Endothelial cell (in vitro differentiated cells): Measurements from ENCODE around the gene SLC35E4. TPM values are rescaled to one million over a fixed set of nuclear protein-coding genes. Genes with fewer than 3 reads are reported as not detected.

Experiments used
- DNase-seq: peaks from one replicate; pipeline ENCODE4 v3.0.0; 2021; ENCODE audit warnings: low spot score
- H3K27ac Mint-ChIP-seq: one replicate; pipeline ENCODE4 v1.8.0; 2021; ENCODE audit warnings: mixed read lengths, inconsistent platforms; ENCODE audit not compliant: unreplicated experiment
- H3K27me3 Mint-ChIP-seq: one replicate; pipeline ENCODE4 v1.8.0; 2021; ENCODE audit warnings: mild to moderate bottlenecking, moderate library complexity, mixed read lengths, inconsistent platforms; ENCODE audit not compliant: unreplicated experiment
- H3K36me3 Mint-ChIP-seq: one replicate; pipeline ENCODE4 v1.8.0; 2021; ENCODE audit warnings: mild to moderate bottlenecking, low read depth, mixed read lengths, inconsistent platforms; ENCODE audit not compliant: unreplicated experiment
- H3K4me1 Mint-ChIP-seq: one replicate; pipeline ENCODE4 v1.8.0; 2021; ENCODE audit warnings: mild to moderate bottlenecking, mixed read lengths, inconsistent platforms; ENCODE audit not compliant: unreplicated experiment
- H3K4me3 Mint-ChIP-seq: one replicate; pipeline ENCODE4 v1.8.0; 2021; ENCODE audit warnings: mild to moderate bottlenecking, mixed read lengths, inconsistent platforms; ENCODE audit not compliant: unreplicated experiment
- H3K9me3 Mint-ChIP-seq: one replicate; pipeline ENCODE4 v1.8.0; 2021; ENCODE audit warnings: mixed read lengths, inconsistent platforms; ENCODE audit not compliant: unreplicated experiment
- total RNA-seq: library from RNA; stranded (reverse); fragmentation: NEBNext Ultra II Directional; extraction: Animal tissue kit (Norgen Biotek cat#: 25700); gene quantifications from one replicate; pipeline ENCODE4 v1.2.1, GENCODE V29; 2021; ENCODE audit not compliant: unreplicated experiment
- TF ChIP-seq, protein P1 (sequence below): fragments of 200-600 bp; sonication (generic); IDR thresholded peaks from one replicate; pipeline ENCODE4 v1.5.0; 2021; ENCODE audit warnings: antibody characterized with exemption; ENCODE audit not compliant: unreplicated experiment

SLC35E4 gene
- total RNA-seq, 1 donor from 2014 or later: 8.4 TPM

GRCh38 chr22:30636226-30637077, 871 bp downstream of the SLC35E4 start:
- TF ChIP-seq, protein P1, sequence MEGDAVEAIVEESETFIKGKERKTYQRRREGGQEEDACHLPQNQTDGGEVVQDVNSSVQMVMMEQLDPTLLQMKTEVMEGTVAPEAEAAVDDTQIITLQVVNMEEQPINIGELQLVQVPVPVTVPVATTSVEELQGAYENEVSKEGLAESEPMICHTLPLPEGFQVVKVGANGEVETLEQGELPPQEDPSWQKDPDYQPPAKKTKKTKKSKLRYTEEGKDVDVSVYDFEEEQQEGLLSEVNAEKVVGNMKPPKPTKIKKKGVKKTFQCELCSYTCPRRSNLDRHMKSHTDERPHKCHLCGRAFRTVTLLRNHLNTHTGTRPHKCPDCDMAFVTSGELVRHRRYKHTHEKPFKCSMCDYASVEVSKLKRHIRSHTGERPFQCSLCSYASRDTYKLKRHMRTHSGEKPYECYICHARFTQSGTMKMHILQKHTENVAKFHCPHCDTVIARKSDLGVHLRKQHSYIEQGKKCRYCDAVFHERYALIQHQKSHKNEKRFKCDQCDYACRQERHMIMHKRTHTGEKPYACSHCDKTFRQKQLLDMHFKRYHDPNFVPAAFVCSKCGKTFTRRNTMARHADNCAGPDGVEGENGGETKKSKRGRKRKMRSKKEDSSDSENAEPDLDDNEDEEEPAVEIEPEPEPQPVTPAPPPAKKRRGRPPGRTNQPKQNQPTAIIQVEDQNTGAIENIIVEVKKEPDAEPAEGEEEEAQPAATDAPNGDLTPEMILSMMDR: no peak
- Mint-ChIP-seq H3K27me3 (peaks cover 4% of the 10 kb centered on the region), H3K9me3 (no peaks in the 10 kb centered on the region), H3K4me3 (peak overlapping the region; percentile 86), H3K36me3 (no peaks in the 10 kb centered on the region), H3K27ac (no peak overlapping the region), H3K4me1 (peaks cover 7% of the 10 kb centered on the region)
- peak; percentile 9 for DNase-seq

- H3K9me3 Mint-ChIP-seq: no peaks in the 10 kb centered on the region
- peak overlapping the region; percentile 17 for H3K27ac Mint-ChIP-seq
- H3K27me3 Mint-ChIP-seq: peaks cover 4% of the 10 kb centered on the region
- DNase-seq: no peak
- TF ChIP-seq, protein P1: no peak
- H3K36me3 Mint-ChIP-seq: no peaks in the 10 kb centered on the region
- peaks cover 7% of the 10 kb centered on the region for H3K4me1 Mint-ChIP-seq
- H3K4me3 Mint-ChIP-seq: peak overlapping the region; percentile 38
Observed at GRCh38 chr22:30637701-30638114, 2.1 kb downstream of the SLC35E4 start.

- no peak for DNase-seq
- H3K4me3 Mint-ChIP-seq: no peak overlapping the region
- H3K36me3 Mint-ChIP-seq: peaks cover 5% of the 10 kb centered on the region
- H3K9me3 Mint-ChIP-seq: no peaks in the 10 kb centered on the region
- TF ChIP-seq, protein P1: no peak
- no peak overlapping the region for H3K27ac Mint-ChIP-seq
- H3K4me1 Mint-ChIP-seq: peaks cover 7% of the 10 kb centered on the region
- H3K27me3 Mint-ChIP-seq: peaks cover 10% of the 10 kb centered on the region
Observed at GRCh38 chr22:30640361-30640760, 4.8 kb downstream of the SLC35E4 start.

GRCh38 chr22:30640839-30641430, 5.4 kb downstream of the SLC35E4 start:
- H3K36me3 Mint-ChIP-seq: peaks cover 5% of the 10 kb centered on the region
- no peak for DNase-seq

More at GRCh38 chr22:30640839-30641430, 5.4 kb downstream of the SLC35E4 start:
- H3K4me3 Mint-ChIP-seq: no peak overlapping the region
- peaks cover 9% of the 10 kb centered on the region for H3K27me3 Mint-ChIP-seq
- H3K27ac Mint-ChIP-seq: no peak overlapping the region
- TF ChIP-seq, protein P1: no peak
- peaks cover 6% of the 10 kb centered on the region for H3K4me1 Mint-ChIP-seq
- H3K9me3 Mint-ChIP-seq: no peaks in the 10 kb centered on the region
